ENCODE measurements around the gene SH2D3C. TPM values are rescaled to one million over a fixed set of nuclear protein-coding genes. Genes with fewer than 3 reads are reported as not detected.

The SH2D3C gene
- total and polyA plus RNA-seq, 10 of the 15 experiments (the other 5 are each of a cell fraction or from before 2014, with no cell fraction given), result 1.2 to 23.5 (median 16.2) TPM

DNA sequence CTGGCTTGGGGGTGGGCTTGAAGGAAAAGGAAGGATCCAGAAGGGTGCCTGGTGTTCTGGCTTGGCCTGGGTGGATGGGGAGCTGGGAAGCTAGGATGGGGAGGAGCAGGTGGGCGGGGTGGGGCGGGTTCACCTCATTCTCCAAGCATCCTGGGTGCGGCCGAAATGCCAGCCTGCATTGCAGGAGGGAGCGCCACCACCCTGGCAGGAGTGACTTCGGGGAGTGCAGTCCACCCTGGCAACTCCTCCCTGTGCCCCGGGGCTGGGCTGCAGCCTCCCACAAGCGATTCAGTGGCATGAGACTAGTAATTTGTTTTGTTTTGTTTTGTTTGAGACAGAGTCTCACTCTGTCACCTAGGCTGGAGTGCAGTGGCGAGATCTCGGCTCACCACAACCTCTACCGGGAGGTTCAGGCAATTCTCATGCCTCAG lies 57.1 kb downstream of the SH2D3C start:
- no TSS peak for BruUV-seq (replicated peaks)
- intact Hi-C loops (cut with micrococcal nuclease; ENCODE audit: unreplicated experiment), result no loop called here
- in situ Hi-C loops (cut with MboI), result no loop called here
- TF ChIP-seq EZH2 (IDR thresholded peaks at IDR 0.05; ENCODE audit: borderline replicate concordance, control insufficient read depth, low read depth, low read length), result no peak
- TF ChIP-seq SIX5 (IDR thresholded peaks at IDR 0.05; ENCODE audit: low read depth, low read length, severe bottlenecking), result no peak
- TF ChIP-seq, protein P1, sequence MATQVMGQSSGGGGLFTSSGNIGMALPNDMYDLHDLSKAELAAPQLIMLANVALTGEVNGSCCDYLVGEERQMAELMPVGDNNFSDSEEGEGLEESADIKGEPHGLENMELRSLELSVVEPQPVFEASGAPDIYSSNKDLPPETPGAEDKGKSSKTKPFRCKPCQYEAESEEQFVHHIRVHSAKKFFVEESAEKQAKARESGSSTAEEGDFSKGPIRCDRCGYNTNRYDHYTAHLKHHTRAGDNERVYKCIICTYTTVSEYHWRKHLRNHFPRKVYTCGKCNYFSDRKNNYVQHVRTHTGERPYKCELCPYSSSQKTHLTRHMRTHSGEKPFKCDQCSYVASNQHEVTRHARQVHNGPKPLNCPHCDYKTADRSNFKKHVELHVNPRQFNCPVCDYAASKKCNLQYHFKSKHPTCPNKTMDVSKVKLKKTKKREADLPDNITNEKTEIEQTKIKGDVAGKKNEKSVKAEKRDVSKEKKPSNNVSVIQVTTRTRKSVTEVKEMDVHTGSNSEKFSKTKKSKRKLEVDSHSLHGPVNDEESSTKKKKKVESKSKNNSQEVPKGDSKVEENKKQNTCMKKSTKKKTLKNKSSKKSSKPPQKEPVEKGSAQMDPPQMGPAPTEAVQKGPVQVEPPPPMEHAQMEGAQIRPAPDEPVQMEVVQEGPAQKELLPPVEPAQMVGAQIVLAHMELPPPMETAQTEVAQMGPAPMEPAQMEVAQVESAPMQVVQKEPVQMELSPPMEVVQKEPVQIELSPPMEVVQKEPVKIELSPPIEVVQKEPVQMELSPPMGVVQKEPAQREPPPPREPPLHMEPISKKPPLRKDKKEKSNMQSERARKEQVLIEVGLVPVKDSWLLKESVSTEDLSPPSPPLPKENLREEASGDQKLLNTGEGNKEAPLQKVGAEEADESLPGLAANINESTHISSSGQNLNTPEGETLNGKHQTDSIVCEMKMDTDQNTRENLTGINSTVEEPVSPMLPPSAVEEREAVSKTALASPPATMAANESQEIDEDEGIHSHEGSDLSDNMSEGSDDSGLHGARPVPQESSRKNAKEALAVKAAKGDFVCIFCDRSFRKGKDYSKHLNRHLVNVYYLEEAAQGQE (IDR thresholded peaks at IDR 0.05; ENCODE audit: low read depth, low read length), result no peak
- no peak for TF ChIP-seq NRF1 (conservative IDR thresholded peaks at IDR 0.05; ENCODE audit: low read depth, low read length)
- TF ChIP-seq SIN3A (IDR thresholded peaks at IDR 0.05; ENCODE audit: low read depth, low read length), result no peak
- TF ChIP-seq, protein P2, sequence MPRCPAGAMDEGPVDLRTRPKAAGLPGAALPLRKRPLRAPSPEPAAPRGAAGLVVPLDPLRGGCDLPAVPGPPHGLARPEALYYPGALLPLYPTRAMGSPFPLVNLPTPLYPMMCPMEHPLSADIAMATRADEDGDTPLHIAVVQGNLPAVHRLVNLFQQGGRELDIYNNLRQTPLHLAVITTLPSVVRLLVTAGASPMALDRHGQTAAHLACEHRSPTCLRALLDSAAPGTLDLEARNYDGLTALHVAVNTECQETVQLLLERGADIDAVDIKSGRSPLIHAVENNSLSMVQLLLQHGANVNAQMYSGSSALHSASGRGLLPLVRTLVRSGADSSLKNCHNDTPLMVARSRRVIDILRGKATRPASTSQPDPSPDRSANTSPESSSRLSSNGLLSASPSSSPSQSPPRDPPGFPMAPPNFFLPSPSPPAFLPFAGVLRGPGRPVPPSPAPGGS (IDR thresholded peaks at IDR 0.05; ENCODE audit: borderline replicate concordance, insufficient read depth, low read depth, low read length, poor library complexity, severe bottlenecking), result no peak
- TF ChIP-seq YBX1 (IDR thresholded peaks at IDR 0.05), result no peak
- no peak for TF ChIP-seq FOXK2 (IDR thresholded peaks at IDR 0.05)
- TF ChIP-seq, protein P3, sequence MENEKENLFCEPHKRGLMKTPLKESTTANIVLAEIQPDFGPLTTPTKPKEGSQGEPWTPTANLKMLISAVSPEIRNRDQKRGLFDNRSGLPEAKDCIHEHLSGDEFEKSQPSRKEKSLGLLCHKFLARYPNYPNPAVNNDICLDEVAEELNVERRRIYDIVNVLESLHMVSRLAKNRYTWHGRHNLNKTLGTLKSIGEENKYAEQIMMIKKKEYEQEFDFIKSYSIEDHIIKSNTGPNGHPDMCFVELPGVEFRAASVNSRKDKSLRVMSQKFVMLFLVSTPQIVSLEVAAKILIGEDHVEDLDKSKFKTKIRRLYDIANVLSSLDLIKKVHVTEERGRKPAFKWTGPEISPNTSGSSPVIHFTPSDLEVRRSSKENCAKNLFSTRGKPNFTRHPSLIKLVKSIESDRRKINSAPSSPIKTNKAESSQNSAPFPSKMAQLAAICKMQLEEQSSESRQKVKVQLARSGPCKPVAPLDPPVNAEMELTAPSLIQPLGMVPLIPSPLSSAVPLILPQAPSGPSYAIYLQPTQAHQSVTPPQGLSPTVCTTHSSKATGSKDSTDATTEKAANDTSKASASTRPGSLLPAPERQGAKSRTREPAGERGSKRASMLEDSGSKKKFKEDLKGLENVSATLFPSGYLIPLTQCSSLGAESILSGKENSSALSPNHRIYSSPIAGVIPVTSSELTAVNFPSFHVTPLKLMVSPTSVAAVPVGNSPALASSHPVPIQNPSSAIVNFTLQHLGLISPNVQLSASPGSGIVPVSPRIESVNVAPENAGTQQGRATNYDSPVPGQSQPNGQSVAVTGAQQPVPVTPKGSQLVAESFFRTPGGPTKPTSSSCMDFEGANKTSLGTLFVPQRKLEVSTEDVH (IDR thresholded peaks at IDR 0.05; ENCODE audit: low read depth, partially characterized antibody), result no peak
- Histone ChIP-seq H4K20me1 (ENCODE audit: control insufficient read depth, insufficient read depth) (no peaks in the 10 kb centered on the region), H3K9ac (ENCODE audit: control insufficient read depth, insufficient read depth, low read length) (no peak overlapping the region), H3K4me2 (ENCODE audit: control insufficient read depth, insufficient read depth) (no peak overlapping the region), H3K4me3 (no peak overlapping the region), H3K27ac (ENCODE audit: control insufficient read depth, insufficient read depth) (no peak overlapping the region), H3K9me3 (replicated peaks; ENCODE audit: control insufficient read depth, insufficient read depth, low read length) (no peaks in the 10 kb centered on the region), H3K4me1 (ENCODE audit: control insufficient read depth, insufficient read depth, low read length) (no peaks in the 10 kb centered on the region), H3K36me3 (ENCODE audit: control insufficient read depth in 2 of 2, insufficient read depth in 2 of 2, low read length in 1 of 2) (no peaks in the 10 kb centered on the region), H3K79me2 (ENCODE audit: control insufficient read depth, insufficient read depth, low read length) (no peaks in the 10 kb centered on the region), H2AFZ (ENCODE audit: control insufficient read depth, low read depth, low read length) (no peak overlapping the region), H3K27me3 (replicated peaks in 1 of 2; ENCODE audit: control insufficient read depth in 2 of 2, insufficient read depth in 2 of 2, low read length in 1 of 2) (no peaks in the 10 kb centered on the region)
- no peak for FAIRE-seq
- POLR2A ChIA-PET, result no interaction called here
- SMC1A ChIA-PET (ENCODE audit: uncharacterized antibody, unreplicated experiment), result no interaction called here
- no peak for DNase-seq (ENCODE audit: low read depth, low spot score)
- ATAC-seq, result no peak
- RAD21 ChIA-PET (ENCODE audit: unreplicated experiment), result no interaction called here
- 36% methylated on average over 7 of the region's 11 CpGs for WGBS (ENCODE audit: insufficient coverage, insufficient replicate concordance, low lambda C conversion rate, missing lambda C conversion rate)
- CTCF ChIA-PET, result no interaction called here

All from GM12878 (cell line).